ENCODE measurements around the gene SP1. TPM values are rescaled to one million over a fixed set of nuclear protein-coding genes. Genes with fewer than 3 reads are reported as not detected.
A peak's percentile ranks its signal among the peaks of the same experiment; 100 is the strongest.

The SP1 gene
- total and polyA plus RNA-seq, 9 of the 15 experiments (the other 6 are each of a cell fraction or from before 2014, with no cell fraction given), result 8.0 to 65.5 (median 41.6) TPM

DNA sequence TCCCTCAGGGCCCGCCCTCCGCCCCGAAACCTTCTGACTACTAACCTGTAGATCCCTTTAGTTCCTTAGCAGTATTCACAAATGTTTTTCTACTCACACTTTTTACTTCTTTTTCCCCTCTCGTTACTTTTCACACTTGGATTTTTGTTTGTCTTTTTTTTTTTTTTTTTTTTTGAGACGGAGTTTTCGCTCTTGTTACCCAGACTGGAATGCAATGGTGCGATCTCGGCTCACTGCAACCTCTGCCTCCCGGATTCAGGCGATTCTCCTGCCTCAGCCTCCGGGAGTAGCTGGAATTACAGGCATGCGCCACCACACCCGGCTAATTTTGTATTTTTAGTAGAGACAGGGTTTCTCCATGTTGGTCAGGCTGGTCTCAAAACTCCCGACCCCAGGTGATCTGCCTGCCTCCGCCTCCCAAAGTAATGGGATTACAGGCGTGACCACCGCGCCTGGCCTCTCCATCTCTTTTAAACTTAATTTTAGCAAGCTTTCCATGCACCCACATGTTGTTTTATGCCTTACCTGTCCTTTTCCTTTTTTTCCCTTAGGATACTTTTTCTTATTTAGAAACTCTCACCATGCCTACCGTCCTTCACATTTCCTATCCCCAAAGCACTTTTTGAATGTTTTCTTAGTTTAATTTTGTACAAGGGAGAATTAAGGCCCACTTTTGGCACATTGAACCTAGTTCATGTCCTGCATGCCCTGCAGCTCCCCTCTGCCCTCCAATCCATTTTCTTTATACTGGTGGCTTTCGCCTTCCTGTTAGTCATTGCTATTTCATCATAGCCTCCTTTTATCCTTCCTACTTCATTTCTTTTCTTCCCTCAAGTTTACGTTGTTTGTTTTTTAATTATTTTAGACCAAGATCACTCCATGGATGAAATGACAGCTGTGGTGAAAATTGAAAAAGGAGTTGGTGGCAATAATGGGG is 1.1 kb downstream of the SP1 start:
- ATAC-seq (no peak), DNase-seq (ENCODE audit: extremely low read depth in 1 of 4, low spot score in 3 of 4) (no peak), FAIRE-seq (no peak)
- peak overlapping the region; percentile 73 for H3K27ac ChIP-seq (ENCODE audit: extremely low read depth, low read depth, low read length)
- BruUV-seq (replicated peaks), result no TSS peak
- peaks cover 48% of the 10 kb centered on the region for H3K79me2 ChIP-seq (ENCODE audit: control insufficient read depth, insufficient read depth, low read length)
- H3K36me3 ChIP-seq (ENCODE audit: control insufficient read depth, insufficient read depth, low read length), result peaks cover 41% of the 10 kb centered on the region
- H2AFZ ChIP-seq (ENCODE audit: low read depth, low read length), result peak overlapping the region; percentile 50; the same call in 1 of the 2 replicates
- H3K27me3 ChIP-seq (ENCODE audit: control insufficient read depth in 2 of 2, insufficient read depth in 2 of 2, low read length in 2 of 2), result no peaks in the 10 kb centered on the region
- H3K9me3 ChIP-seq (replicated peaks; ENCODE audit: control insufficient read depth, insufficient read depth, low read depth, low read length), result no peaks in the 10 kb centered on the region
- H3K4me2 ChIP-seq (ENCODE audit: insufficient read depth, low read length), result peak overlapping the region; percentile 77
- H3K9me1 ChIP-seq (ENCODE audit: control insufficient read depth, insufficient read depth, low read length), result no peaks in the 10 kb centered on the region
- peak overlapping the region; percentile 62 for H3K4me3 ChIP-seq
- H3K9ac ChIP-seq (ENCODE audit: insufficient read depth in 1 of 2, low read depth in 2 of 2, low read length in 2 of 2), result peak overlapping the region; percentile 70 to 84
- in situ Hi-C loops (cut with MboI) (no loop called here), intact Hi-C loops (cut with micrococcal nuclease) (loop anchor here (1.0 to 2.0 kb wide), 2 partner anchors 15 to 40 kb away; no protein-coding TSS in a partner anchor)
- CTCF ChIA-PET (ENCODE audit: low intra/inter-chr PET ratio), result interaction anchor here (1.2 to 3.5 kb wide), 3 partner anchors 26 to 57 kb away, joined by 5 to 20 read pairs (median 6); no protein-coding TSS in a partner anchor
- peaks cover 33 to 38% of the 10 kb centered on the region in 2 experiments for H3K4me1 ChIP-seq (replicated peaks in 1 of 2; ENCODE audit: control insufficient read depth in 2 of 2, insufficient read depth in 2 of 2, low read length in 2 of 2)
- POLR2A ChIA-PET, result interaction anchor here (0.8 to 1.4 kb wide), 3 partner anchors 26 to 73 kb away, joined by 3 to 7 read pairs (median 3); no protein-coding TSS in a partner anchor
- H4K20me1 ChIP-seq (replicated peaks; ENCODE audit: control insufficient read depth, insufficient read depth, low read length), result no peaks in the 10 kb centered on the region
- 6% methylated on average over 17 of the region's 21 CpGs for WGBS (ENCODE audit: insufficient coverage, low coverage, missing lambda C conversion rate)
- peak; percentile 47; the same call in 1 of the 2 replicates for TF ChIP-seq TRIM28 (IDR thresholded peaks at IDR 0.05)
- TF ChIP-seq LEF1 (IDR thresholded peaks at IDR 0.05), result peak; percentile 18; the same call in 1 of the 2 replicates
- TF ChIP-seq ARHGAP35 (IDR thresholded peaks at IDR 0.05; ENCODE audit: partially characterized antibody), result peak; percentile 44
- TF ChIP-seq MTA1 (IDR thresholded peaks at IDR 0.05; ENCODE audit: borderline replicate concordance), result 0 out of 2 replicates have a peak, but pooled peaks have one; percentile 28
- TF ChIP-seq, protein P1, sequence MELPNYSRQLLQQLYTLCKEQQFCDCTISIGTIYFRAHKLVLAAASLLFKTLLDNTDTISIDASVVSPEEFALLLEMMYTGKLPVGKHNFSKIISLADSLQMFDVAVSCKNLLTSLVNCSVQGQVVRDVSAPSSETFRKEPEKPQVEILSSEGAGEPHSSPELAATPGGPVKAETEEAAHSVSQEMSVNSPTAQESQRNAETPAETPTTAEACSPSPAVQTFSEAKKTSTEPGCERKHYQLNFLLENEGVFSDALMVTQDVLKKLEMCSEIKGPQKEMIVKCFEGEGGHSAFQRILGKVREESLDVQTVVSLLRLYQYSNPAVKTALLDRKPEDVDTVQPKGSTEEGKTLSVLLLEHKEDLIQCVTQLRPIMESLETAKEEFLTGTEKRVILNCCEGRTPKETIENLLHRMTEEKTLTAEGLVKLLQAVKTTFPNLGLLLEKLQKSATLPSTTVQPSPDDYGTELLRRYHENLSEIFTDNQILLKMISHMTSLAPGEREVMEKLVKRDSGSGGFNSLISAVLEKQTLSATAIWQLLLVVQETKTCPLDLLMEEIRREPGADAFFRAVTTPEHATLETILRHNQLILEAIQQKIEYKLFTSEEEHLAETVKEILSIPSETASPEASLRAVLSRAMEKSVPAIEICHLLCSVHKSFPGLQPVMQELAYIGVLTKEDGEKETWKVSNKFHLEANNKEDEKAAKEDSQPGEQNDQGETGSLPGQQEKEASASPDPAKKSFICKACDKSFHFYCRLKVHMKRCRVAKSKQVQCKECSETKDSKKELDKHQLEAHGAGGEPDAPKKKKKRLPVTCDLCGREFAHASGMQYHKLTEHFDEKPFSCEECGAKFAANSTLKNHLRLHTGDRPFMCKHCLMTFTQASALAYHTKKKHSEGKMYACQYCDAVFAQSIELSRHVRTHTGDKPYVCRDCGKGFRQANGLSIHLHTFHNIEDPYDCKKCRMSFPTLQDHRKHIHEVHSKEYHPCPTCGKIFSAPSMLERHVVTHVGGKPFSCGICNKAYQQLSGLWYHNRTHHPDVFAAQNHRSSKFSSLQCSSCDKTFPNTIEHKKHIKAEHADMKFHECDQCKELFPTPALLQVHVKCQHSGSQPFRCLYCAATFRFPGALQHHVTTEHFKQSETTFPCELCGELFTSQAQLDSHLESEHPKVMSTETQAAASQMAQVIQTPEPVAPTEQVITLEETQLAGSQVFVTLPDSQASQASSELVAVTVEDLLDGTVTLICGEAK (IDR thresholded peaks at IDR 0.05), result peak; percentile 48; the same call in 1 of the 2 replicates
- TF ChIP-seq, protein P1 (CRISPR knock-in tag; IDR thresholded peaks at IDR 0.05), result no peak
- 0 out of 2 replicates have a peak, but pooled peaks have one; percentile 22 for TF ChIP-seq SNIP1 (IDR thresholded peaks at IDR 0.05; ENCODE audit: low read depth)
- no peak for TF ChIP-seq ZNF253 (CRISPR knock-in tag; conservative IDR thresholded peaks at IDR 0.05)
- peak; percentile 50 for TF ChIP-seq DPF2 (IDR thresholded peaks at IDR 0.05)
- peak; percentile 62; the same call in 1 of the 2 replicates for TF ChIP-seq SMARCA4 (IDR thresholded peaks at IDR 0.05)
- peak; percentile 7; the same call in 1 of the 2 replicates for TF ChIP-seq ZNF589 (CRISPR knock-in tag; IDR thresholded peaks at IDR 0.05; ENCODE audit: low read depth)
- 0 out of 2 replicates have a peak, but pooled peaks have one; percentile 45 for TF ChIP-seq HDAC2 (IDR thresholded peaks at IDR 0.05)
- TF ChIP-seq HLTF (IDR thresholded peaks at IDR 0.05), result peak; percentile 76; the same call in 1 of the 2 replicates
- 0 out of 4 replicates have a peak, but pooled peaks of 1 of the 2 experiments have one; percentile 8 for TF ChIP-seq TRIM24 (IDR thresholded peaks at IDR 0.05)
- TF ChIP-seq MCM7 (IDR thresholded peaks at IDR 0.05), result 0 out of 4 replicates have a peak, but pooled peaks of 1 of the 2 experiments have one; percentile 68
